IPS-20b (cell line): ENCODE results near the gene AAK1.
"Not testable (repeated sequence)": the region's sequence is repeated elsewhere in the genome, so short reads cannot be mapped to it uniquely, and the experiment has no call there.

Experiments
- H3K27ac ChIP-seq: one replicate; pipeline ENCODE4 v1.5.1; 2013; ENCODE audit warnings: low read length
- H3K27me3 ChIP-seq: 2 replicates; pipeline ENCODE4 v1.6.1; 2013; ENCODE audit warnings: mild to moderate bottlenecking, low read length, inconsistent platforms; ENCODE audit not compliant: insufficient read depth
- H3K36me3 ChIP-seq: 2 replicates; pipeline ENCODE4 v1.6.1; 2013; ENCODE audit warnings: low read depth, mild to moderate bottlenecking, inconsistent platforms, low read length, moderate library complexity; ENCODE audit not compliant: insufficient read depth
- H3K4me1 ChIP-seq: 2 replicates; pipeline ENCODE4 v1.6.1; 2013; ENCODE audit warnings: mild to moderate bottlenecking, control low read depth, inconsistent platforms, low read length, moderate library complexity; ENCODE audit not compliant: insufficient read depth
- H3K4me3 ChIP-seq: 2 replicates; pipeline ENCODE4 v1.5.1; 2013; ENCODE audit warnings: mild to moderate bottlenecking, low read length, inconsistent platforms
- H3K9ac ChIP-seq: 2 replicates; pipeline ENCODE4 v1.6.1; 2013; ENCODE audit warnings: low read depth, mild to moderate bottlenecking, inconsistent platforms, low read length, moderate library complexity
- H3K9me3 ChIP-seq: 2 replicates; pipeline ENCODE4 v1.6.1; 2013; ENCODE audit warnings: mild to moderate bottlenecking, low read depth, low read length, inconsistent platforms; ENCODE audit not compliant: insufficient read depth

The AAK1 gene

GRCh38 chr2:69612200-69612599, 31.3 kb downstream of the AAK1 start:
- no peaks in the 10 kb centered on the region for H3K36me3 ChIP-seq
- peaks cover 8% of the 10 kb centered on the region; the same call in 1 of the 2 replicates for H3K9me3 ChIP-seq
- no peaks in the 10 kb centered on the region for H3K27me3 ChIP-seq
- no peak overlapping the region for H3K27ac ChIP-seq
- no peak overlapping the region for H3K9ac ChIP-seq
- H3K4me3 ChIP-seq: no peak overlapping the region
- no peaks in the 10 kb centered on the region; the same call in 1 of the 2 replicates for H3K4me1 ChIP-seq

- Histone ChIP-seq H3K27me3 (no peaks in the 10 kb centered on the region), H3K36me3 (no peaks in the 10 kb centered on the region), H3K4me3 (no peak overlapping the region), H3K27ac (no peak overlapping the region), H3K9ac (no peak overlapping the region), H3K9me3 (peaks cover 8% of the 10 kb centered on the region; the same call in 1 of the 2 replicates), H3K4me1 (no peaks in the 10 kb centered on the region; the same call in 1 of the 2 replicates)
Observed at GRCh38 chr2:69608109-69608508, 35.4 kb downstream of the AAK1 start.

- not testable (repeated sequence) for H3K27ac ChIP-seq, H3K36me3 ChIP-seq, H3K9me3 ChIP-seq, H3K4me1 ChIP-seq, H3K27me3 ChIP-seq, H3K4me3 ChIP-seq, H3K9ac ChIP-seq
Observed at GRCh38 chr2:69606771-69607170, 36.8 kb downstream of the AAK1 start.

GRCh38 chr2:69605284-69605683, 38.3 kb downstream of the AAK1 start:
- H3K4me3 ChIP-seq: no peak overlapping the region
- H3K27me3 ChIP-seq: no peaks in the 10 kb centered on the region
- no peak overlapping the region for H3K9ac ChIP-seq
- H3K36me3 ChIP-seq: no peaks in the 10 kb centered on the region
- H3K9me3 ChIP-seq: peaks cover 3% of the 10 kb centered on the region; the same call in 1 of the 2 replicates
- no peak overlapping the region for H3K27ac ChIP-seq
- no peaks in the 10 kb centered on the region; the same call in 1 of the 2 replicates for H3K4me1 ChIP-seq

- H3K9me3 ChIP-seq: no peaks in the 10 kb centered on the region
- no peak overlapping the region for H3K27ac ChIP-seq
- no peaks in the 10 kb centered on the region for H3K27me3 ChIP-seq
- no peak overlapping the region for H3K4me3 ChIP-seq
- no peaks in the 10 kb centered on the region for H3K36me3 ChIP-seq
- no peaks in the 10 kb centered on the region; the same call in 1 of the 2 replicates for H3K4me1 ChIP-seq
- no peak overlapping the region for H3K9ac ChIP-seq
Observed at GRCh38 chr2:69604836-69605235, 38.7 kb downstream of the AAK1 start.

- Histone ChIP-seq H3K4me3 (no peak overlapping the region), H3K36me3 (no peaks in the 10 kb centered on the region), H3K27me3 (no peaks in the 10 kb centered on the region), H3K4me1 (no peaks in the 10 kb centered on the region; the same call in 1 of the 2 replicates), H3K9me3 (no peaks in the 10 kb centered on the region), H3K9ac (no peak overlapping the region), H3K27ac (no peak overlapping the region)
Observed at GRCh38 chr2:69604026-69604678, 39.4 kb downstream of the AAK1 start.

- no peaks in the 10 kb centered on the region for H3K9me3 ChIP-seq
- H3K27me3 ChIP-seq: no peaks in the 10 kb centered on the region
- no peaks in the 10 kb centered on the region for H3K36me3 ChIP-seq
- no peak overlapping the region for H3K9ac ChIP-seq
- no peak overlapping the region for H3K27ac ChIP-seq
- no peaks in the 10 kb centered on the region; the same call in 1 of the 2 replicates for H3K4me1 ChIP-seq
- H3K4me3 ChIP-seq: no peak overlapping the region
Observed at GRCh38 chr2:69603146-69603743, 40.3 kb downstream of the AAK1 start.

- Histone ChIP-seq H3K4me3 (no peak overlapping the region), H3K27me3 (no peaks in the 10 kb centered on the region), H3K9ac (no peak overlapping the region), H3K36me3 (no peaks in the 10 kb centered on the region), H3K9me3 (no peaks in the 10 kb centered on the region), H3K4me1 (no peaks in the 10 kb centered on the region), H3K27ac (no peak overlapping the region)
Observed at GRCh38 chr2:69601179-69601612, 42.3 kb downstream of the AAK1 start.

GRCh38 chr2:69600425-69600824, 43.1 kb downstream of the AAK1 start:
- Histone ChIP-seq H3K9me3 (no peaks in the 10 kb centered on the region), H3K4me1 (no peaks in the 10 kb centered on the region), H3K27ac (no peak overlapping the region), H3K4me3 (no peak overlapping the region), H3K27me3 (no peaks in the 10 kb centered on the region), H3K9ac (no peak overlapping the region), H3K36me3 (no peaks in the 10 kb centered on the region)

GRCh38 chr2:69597843-69598610, 45.5 kb downstream of the AAK1 start:
- Histone ChIP-seq H3K36me3 (no peaks in the 10 kb centered on the region), H3K9ac (no peak overlapping the region), H3K4me3 (no peak overlapping the region), H3K27me3 (no peaks in the 10 kb centered on the region), H3K9me3 (no peaks in the 10 kb centered on the region), H3K27ac (no peak overlapping the region), H3K4me1 (no peaks in the 10 kb centered on the region)

GRCh38 chr2:69597105-69597504, 46.4 kb downstream of the AAK1 start:
- no peaks in the 10 kb centered on the region for H3K4me1 ChIP-seq
- no peak overlapping the region for H3K9ac ChIP-seq
- H3K9me3 ChIP-seq: no peaks in the 10 kb centered on the region
- no peak overlapping the region for H3K4me3 ChIP-seq
- no peaks in the 10 kb centered on the region for H3K27me3 ChIP-seq
- no peaks in the 10 kb centered on the region for H3K36me3 ChIP-seq
- no peak overlapping the region for H3K27ac ChIP-seq

GRCh38 chr2:69594341-69594740, 49.2 kb downstream of the AAK1 start:
- H3K36me3 ChIP-seq: no peaks in the 10 kb centered on the region
- H3K9me3 ChIP-seq: no peaks in the 10 kb centered on the region
- no peak overlapping the region for H3K27ac ChIP-seq
- no peaks in the 10 kb centered on the region for H3K27me3 ChIP-seq
- no peak overlapping the region for H3K9ac ChIP-seq
- peaks cover 6% of the 10 kb centered on the region for H3K4me1 ChIP-seq
- no peak overlapping the region for H3K4me3 ChIP-seq
